ENCODE measurements around the gene TBC1D9B.

Gene TBC1D9B

DNA sequence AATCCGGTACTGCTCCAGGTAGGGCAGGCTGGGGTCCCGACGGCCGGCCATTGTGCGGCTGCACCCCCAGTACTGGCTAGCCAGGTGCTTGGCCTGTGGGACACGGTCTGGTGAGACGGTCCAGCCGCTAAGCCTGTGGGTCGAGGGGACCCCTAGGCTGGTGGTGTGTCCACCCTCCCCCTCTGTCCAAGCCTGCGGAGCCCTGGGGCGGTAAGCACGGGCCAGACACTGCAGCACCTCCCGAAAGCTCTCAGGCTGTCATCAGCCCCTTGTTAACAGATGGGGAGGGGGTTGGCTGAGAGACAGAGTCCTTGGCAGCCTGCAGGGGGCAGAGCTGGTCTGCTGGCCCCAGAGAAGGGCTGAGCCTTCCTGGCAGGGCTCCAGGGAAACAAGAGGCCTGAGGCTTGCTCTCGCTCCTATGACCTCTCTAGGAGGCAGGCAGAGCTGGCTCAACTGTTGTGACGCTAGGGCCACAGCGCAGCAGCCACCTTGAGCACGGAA is 37.2 kb downstream of the TBC1D9B start:
- ATAC-seq (no peak), DNase-seq (no peak)
- H3K27me3 Mint-ChIP-seq, result no peaks in the 10 kb centered on the region
- H3K4me3 Mint-ChIP-seq, result no peak overlapping the region
- H3K4me1 Mint-ChIP-seq, result peaks cover 15% of the 10 kb centered on the region
- H3K27ac Mint-ChIP-seq, result no peak overlapping the region
- no peaks in the 10 kb centered on the region for H3K9me3 Mint-ChIP-seq

DNA sequence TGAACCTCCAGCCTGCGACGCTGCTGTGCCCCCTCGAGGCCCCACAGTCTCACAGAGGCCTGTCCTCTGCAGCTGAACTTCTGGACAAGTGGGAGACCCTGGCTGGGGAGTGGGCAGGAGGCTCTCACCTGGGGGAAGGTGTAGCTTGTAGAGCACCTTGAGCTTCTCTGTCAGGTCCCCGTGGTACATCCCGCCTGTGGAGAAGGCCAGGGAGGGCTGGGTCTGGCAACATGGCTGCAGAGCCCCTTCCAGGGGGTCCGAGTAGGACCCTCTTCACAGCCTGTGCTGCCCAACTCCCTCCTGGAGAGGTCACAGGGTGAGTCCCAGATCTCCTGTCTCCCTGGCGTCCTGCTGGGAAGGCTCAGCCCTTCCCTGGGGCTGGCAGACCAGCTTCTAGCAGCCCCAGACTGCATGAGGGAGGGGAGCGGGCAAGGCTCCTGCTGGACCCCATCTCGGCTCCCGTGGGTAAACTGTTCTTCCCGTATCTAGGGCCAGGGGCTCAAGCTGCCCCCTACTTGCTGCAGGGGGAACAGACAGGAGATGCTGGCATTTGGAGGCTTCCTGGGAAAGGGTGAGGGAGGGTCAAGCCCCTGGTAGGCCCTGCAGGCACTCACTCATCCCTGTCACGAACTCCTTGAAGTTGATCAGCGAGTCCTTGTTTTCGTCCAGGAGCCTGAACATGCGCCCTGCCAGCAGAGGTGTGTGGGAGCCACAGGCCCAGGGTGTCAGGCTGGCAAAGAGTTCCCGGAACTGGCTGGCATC is 37.9 kb downstream of the TBC1D9B start:
- H3K27me3 Mint-ChIP-seq, result no peaks in the 10 kb centered on the region
- no peak for DNase-seq
- no peaks in the 10 kb centered on the region for H3K9me3 Mint-ChIP-seq
- no peak for ATAC-seq
- H3K4me3 Mint-ChIP-seq, result no peak overlapping the region
- H3K4me1 Mint-ChIP-seq, result peaks cover 15% of the 10 kb centered on the region
- H3K27ac Mint-ChIP-seq, result no peak overlapping the region

DNA sequence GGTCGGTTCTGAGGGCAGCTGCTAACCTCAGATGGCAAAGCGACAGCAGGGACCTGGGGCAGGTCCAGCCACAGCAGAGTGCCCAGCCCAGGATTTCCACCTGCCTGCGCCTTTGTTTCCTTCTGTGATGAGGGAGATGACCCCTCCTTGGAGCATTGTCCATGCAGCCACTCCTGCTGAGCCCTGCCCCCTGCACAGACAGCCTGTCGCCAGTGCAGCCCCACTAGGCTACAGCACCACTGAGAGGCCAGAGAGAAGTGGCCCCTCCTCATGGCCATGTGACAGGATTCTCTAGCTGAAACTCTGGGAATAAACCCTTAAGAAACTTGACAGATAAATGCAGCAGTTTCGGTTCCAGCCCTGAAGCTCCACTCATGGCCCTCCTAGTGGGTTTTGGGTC is 38.6 kb downstream of the TBC1D9B start:
- Mint-ChIP-seq H3K27ac (no peak overlapping the region), H3K9me3 (no peaks in the 10 kb centered on the region), H3K4me3 (no peak overlapping the region), H3K4me1 (peaks cover 15% of the 10 kb centered on the region), H3K27me3 (no peaks in the 10 kb centered on the region)
- DNase-seq (no peak), ATAC-seq (no peak)

DNA sequence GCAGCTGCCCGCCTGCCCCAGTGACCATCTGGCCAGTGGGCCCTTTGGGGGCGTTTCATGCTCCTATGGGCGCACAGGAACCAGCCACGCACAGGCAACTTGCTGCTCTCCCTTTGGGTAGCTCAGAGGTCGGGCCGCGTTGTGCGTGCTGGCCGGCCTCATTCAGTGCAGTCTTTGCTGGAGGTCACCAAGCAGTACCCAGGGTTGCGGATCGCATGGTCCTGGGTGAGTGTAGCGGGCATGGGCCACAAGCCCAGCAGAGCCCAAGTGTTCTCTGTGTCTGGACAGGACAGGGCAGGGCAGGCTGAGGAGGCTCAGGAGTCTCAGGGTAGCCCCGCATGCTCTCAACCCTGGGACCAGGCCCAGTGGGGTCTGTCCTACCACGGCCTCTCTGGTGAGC is 39.2 kb downstream of the TBC1D9B start:
- ATAC-seq (no peak), DNase-seq (no peak)
- Mint-ChIP-seq H3K4me1 (peaks cover 15% of the 10 kb centered on the region), H3K27me3 (no peaks in the 10 kb centered on the region), H3K4me3 (no peak overlapping the region), H3K9me3 (no peaks in the 10 kb centered on the region), H3K27ac (peak overlapping the region; percentile 46 to 61)

DNA sequence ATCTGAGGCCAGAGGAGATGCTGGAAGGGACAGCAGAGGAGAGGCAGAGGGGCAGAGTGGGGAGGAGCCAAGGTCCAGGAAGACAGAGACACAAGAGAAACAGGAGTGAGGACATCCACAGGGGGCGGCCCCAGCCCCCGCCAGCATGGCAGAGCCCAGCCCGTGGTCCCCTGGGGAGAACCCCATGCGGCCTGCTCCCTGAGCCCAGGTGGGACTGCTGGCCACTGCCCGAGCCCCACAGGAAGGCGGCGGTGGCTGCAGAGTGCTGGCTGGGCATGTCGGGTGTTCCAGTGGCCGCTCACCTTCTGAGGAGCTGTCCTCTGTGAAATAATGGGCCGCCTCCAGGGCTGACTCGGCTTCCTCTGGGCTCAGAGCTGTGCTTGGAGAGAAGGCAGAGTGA is 40.2 kb downstream of the TBC1D9B start:
- Mint-ChIP-seq H3K4me3 (no peak overlapping the region), H3K9me3 (no peaks in the 10 kb centered on the region), H3K27ac (peak overlapping the region; percentile 82), H3K27me3 (no peaks in the 10 kb centered on the region), H3K4me1 (peaks cover 15% of the 10 kb centered on the region)
- no peak for DNase-seq
- ATAC-seq, result no peak

DNA sequence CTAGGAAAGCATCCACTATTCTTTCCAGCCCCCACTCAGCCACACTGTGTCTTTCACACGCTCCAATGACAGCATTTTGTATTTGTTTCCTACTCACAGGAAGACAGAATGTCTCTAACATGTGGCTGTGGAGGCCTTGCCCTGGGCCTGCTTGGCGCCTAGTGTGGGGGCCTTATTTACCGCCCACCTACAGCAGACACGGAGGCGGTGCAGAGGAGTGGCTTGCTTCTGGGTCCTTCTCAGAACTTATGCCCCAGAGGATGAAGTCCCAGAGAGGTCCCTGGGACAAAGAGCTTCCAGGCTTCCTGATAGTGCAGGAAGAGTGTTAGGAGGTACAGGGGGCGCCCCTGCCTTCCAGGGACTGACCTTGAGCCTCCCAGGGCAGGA is 40.6 kb downstream of the TBC1D9B start:
- H3K27ac Mint-ChIP-seq, result peak overlapping the region; percentile 82
- ATAC-seq (no peak), DNase-seq (no peak)
- H3K4me3 Mint-ChIP-seq, result no peak overlapping the region
- H3K4me1 Mint-ChIP-seq, result peaks cover 15% of the 10 kb centered on the region
- no peaks in the 10 kb centered on the region for H3K9me3 Mint-ChIP-seq
- H3K27me3 Mint-ChIP-seq, result no peaks in the 10 kb centered on the region

DNA sequence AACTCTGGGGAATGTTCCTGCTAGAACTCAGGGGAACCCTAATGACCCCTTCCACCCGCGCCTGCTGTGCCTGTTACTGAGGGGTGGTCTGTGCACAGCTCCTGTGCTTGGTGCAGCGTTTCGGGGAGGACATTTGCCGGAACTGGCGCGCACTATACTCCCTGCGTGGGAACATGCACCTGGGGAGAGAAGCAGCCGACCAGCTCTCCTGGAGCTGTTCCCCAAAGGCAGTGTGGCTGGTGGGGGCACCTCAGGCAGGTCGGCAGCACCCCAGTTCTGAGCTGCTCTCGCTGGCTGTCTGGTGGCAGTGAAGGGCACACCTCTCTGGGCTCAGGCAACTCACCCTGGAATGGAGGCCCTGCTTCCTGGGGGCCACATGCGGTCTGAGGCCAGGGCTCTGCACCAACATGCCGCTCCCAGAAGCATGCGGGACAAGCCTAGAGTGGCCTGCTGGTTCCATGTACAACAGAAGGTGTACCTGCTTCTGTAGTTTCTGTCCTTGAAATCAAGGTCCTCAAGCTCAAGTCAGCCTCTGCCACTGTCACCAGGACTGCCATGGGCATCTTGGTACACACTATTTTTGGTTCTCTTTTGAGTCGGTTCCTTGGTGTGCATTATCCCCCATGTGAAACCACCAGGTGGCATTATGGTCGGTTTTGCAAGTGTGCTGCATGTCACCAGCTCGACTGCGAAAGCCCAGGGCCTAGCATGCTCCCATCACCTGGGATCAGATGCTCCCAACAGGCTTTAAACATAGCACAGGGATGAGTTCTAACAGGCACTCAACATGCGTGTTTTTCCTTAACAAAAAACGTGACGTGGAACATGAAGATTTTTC is 41.2 kb downstream of the TBC1D9B start:
- H3K27ac Mint-ChIP-seq, result no peak overlapping the region
- H3K4me3 Mint-ChIP-seq, result no peak overlapping the region
- no peaks in the 10 kb centered on the region for H3K9me3 Mint-ChIP-seq
- H3K4me1 Mint-ChIP-seq, result peaks cover 15% of the 10 kb centered on the region
- ATAC-seq (peak; percentile 71), DNase-seq (peak; percentile 12 to 35)
- no peaks in the 10 kb centered on the region for H3K27me3 Mint-ChIP-seq

DNA sequence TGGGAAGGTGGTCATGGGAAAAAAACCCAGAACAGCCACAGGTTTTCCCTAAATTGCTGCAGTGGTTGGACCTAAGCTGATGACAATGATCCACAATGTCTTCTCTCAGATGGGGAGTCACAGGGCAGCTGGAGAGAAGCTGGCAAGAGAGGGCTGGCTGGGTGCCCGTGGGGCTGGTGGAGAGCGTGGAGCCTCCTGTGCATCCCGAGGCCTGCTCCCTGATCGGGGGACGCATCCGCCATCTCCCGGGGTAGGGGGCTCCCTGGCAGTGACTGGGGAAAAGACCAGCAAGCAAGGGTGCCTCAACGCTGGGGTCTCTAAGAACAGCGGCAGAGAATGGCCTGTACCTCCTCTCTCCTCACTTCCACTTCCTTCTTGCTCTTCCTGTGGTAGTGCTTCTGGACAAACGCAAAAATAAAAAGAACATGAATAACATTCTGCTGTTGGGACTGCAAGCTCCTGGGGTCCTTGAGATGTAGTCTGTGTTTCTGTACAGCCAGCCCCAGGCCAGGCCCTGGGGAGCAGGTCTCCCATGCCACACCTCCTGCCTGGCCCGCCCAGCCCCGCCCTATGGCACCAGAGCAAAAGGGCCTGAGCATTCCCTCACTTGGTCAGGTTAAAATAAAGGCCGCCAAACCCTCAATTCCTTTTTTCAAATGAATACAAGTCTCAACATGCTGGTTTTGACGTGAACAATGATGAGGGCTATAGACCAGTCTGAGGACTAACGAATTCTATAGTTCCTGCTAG is 42.0 kb downstream of the TBC1D9B start:
- Mint-ChIP-seq H3K27ac (peak overlapping the region in 1 of 2 donors; percentile 45), H3K9me3 (no peaks in the 10 kb centered on the region), H3K4me3 (no peak overlapping the region), H3K4me1 (peaks cover 15% of the 10 kb centered on the region), H3K27me3 (no peaks in the 10 kb centered on the region)
- DNase-seq (no peak), ATAC-seq (no peak)

DNA sequence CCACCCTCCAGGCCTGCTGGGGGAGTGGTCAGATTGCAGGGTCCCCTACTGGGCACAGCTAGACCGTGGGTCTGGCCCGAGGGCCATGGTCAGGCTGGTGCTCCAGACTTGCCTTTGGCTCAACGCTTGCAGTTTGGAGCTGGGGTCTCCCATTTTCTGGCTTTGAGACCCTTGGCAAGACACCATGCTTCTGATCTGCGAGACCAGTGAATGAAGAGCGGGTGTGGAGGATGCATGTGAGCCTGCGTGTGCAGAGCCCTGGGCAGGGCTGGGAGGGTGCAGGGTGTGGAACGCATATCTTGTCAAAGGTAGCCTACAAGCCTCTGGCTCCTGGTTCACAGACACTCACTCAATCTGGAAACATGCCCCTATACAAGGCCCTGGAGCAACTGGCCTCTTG is 43.0 kb downstream of the TBC1D9B start:
- Mint-ChIP-seq H3K27me3 (no peaks in the 10 kb centered on the region), H3K4me1 (peaks cover 25% of the 10 kb centered on the region), H3K4me3 (no peak overlapping the region), H3K27ac (peak overlapping the region in 1 of 2 donors; percentile 78), H3K9me3 (no peaks in the 10 kb centered on the region)
- no peak for DNase-seq
- no peak for ATAC-seq

DNA sequence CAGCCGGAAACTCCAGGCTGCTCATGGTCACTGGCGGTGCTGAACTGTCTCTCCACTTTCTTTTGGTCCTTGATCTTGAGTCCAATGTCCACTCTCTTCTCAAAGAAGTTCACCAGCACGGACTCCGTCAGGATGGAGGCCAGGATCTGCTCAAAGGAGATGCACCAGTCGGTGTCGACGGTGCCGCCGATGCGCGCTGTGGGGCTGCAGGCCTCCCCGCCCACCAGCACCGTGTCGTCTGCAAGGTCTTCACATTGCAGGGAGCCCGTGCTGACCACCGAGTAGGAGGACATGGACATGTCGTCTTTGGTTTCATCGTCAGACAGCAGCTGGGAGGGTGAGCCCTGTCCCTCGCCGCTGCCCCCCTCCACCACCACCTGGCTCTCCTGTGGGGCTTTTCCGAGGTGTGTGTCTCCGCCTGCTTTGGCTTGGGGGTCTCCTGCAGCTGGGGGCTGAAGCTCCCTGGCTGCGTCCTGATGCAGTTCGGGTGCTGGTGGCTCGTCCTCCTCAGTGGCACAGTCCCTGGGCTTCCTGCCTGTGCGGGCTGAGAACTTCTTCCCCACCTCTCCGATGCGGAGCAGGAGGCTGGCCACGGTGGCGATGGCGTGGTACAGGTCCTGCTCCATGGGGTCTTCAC is 44.1 kb downstream of the TBC1D9B start:
- Mint-ChIP-seq H3K4me1 (peaks cover 28% of the 10 kb centered on the region), H3K4me3 (no peak overlapping the region)

DNA sequence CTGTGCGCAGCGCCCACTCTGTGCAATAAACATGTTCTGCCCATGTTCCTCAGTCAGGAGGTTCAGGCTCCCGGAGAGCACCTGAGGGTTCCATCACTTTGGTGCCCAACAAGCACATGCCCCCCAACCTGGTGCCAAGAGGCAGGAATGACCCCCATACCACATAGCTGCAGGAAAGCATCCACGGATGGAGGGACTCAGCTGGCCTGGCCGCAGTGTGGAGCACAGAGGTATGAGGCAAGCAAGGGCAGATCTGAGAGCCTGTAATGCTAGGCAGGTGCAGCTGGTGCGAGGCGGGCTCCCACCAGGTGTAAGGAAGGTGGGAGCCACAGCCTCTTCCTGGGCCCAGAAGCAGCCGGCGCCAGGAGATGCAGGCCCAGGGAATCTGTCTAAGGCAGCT is 44.8 kb downstream of the TBC1D9B start:
- Mint-ChIP-seq H3K9me3 (no peaks in the 10 kb centered on the region), H3K27me3 (no peaks in the 10 kb centered on the region), H3K4me3 (no peak overlapping the region), H3K4me1 (peaks cover 26% of the 10 kb centered on the region), H3K27ac (peak overlapping the region in 1 of 2 donors; percentile 20)
- ATAC-seq (no peak), DNase-seq (no peak)

More for the DNA sequence above, 44.1 kb downstream of the TBC1D9B start:
- DNase-seq, result no peak
- ATAC-seq, result no peak
- Mint-ChIP-seq H3K27ac (no peak overlapping the region), H3K9me3 (no peaks in the 10 kb centered on the region), H3K27me3 (no peaks in the 10 kb centered on the region)

DNA sequence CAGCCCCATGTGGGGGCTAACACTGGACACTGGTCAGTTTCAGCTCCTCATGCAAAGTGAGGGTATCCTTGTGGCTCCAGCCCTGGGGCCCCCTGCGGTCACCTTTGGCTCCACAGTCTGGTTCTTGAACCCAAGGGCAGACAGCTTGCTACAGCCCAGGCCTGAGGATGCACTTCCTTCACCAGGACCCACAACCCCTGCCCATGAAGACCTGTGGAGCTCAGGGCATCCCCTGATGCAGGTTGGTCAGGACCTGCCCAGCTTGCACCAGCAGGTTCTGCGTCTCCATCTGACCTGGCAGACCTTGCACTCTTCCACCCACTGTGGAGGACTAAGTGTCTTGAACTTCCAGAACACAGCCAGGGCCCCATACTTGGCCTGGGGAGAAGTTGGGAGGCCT is 45.4 kb downstream of the TBC1D9B start:
- ATAC-seq (no peak), DNase-seq (no peak)
- no peak overlapping the region for H3K27ac Mint-ChIP-seq
- peaks cover 28% of the 10 kb centered on the region for H3K4me1 Mint-ChIP-seq
- H3K9me3 Mint-ChIP-seq, result no peaks in the 10 kb centered on the region
- no peak overlapping the region for H3K4me3 Mint-ChIP-seq
- no peaks in the 10 kb centered on the region for H3K27me3 Mint-ChIP-seq

DNA sequence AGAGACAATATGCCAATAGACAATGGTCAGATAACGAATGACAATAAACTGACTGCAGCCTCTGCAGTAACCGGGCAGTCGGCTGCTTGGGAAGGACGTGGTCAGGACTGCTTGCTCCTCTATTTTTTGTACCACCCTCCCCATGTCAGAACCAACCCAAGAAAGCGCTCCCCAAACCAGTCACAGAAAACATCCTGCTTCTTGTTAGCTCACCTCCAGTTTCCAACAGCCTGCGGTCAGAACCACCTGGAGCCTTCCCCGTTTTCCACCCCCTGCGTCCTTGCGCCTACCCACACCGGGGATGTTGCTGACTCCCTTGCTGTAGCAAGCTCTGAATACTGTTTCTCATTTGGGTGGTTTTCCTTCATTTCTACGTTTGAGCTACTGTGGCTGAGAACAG is 47.4 kb downstream of the TBC1D9B start:
- no peaks in the 10 kb centered on the region for H3K9me3 Mint-ChIP-seq

DNA sequence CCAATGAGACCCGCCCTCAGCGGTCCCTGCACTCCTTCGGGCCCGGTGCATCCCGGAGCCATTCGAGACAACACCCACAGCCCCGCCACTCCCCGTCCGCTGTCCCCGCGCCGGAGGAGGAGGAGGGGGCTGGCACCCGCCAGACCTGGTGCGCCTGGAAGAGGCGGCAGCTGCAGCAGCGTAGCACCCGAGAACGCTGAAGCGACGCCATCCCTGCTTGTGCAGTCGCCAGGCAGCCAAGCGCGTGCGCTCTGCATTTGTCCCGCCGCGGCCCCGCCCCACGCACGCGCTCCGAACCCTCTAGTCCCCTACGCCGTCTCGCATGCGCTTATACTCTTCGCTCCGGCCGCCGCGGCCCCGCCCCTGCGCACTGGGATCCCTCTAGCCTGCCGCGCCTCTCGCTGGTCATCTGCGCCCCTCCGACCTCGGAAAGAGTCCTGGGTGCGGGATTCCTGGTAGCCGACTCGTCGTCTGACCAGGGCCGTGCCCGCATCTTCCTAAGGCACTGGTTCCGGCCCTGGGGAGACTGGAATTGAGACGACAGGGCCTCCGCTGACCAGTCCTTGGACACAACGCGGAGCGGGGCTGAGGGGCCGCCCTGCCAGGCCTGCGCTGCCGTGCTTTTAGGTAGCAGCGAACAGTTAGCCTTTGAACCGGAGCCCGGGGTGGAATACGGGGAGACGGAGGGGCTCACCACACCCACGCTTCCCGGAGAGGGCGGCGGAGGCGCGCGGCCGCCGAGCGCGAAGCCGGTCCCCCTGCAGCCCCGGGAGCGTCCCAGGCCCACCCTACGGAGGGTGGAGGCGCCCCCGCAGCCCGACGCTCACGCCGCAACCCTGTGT is 48.9 kb downstream of the TBC1D9B start, which contains the start of gene MRNIP:
Gene MRNIP, minus strand, starts transcription at position 232 of the 842 bp plus-strand sequence. Its CDS starts 21 bp downstream, at position 211.
- Mint-ChIP-seq H3K27ac (peak within 1 kb of the TSS; percentile 95), H3K4me1 (peaks cover 24% of the 10 kb centered on the region), H3K4me3 (peak within 1 kb of the TSS; percentile 95 to 98), H3K27me3 (no peaks in the 10 kb centered on the region), H3K9me3 (no peaks in the 10 kb centered on the region)
- ATAC-seq (peak; percentile 98), DNase-seq (peak; percentile 88 to 91)

More for the DNA sequence above, 47.4 kb downstream of the TBC1D9B start:
- H3K27ac Mint-ChIP-seq, result no peak overlapping the region
- peaks cover 24% of the 10 kb centered on the region for H3K4me1 Mint-ChIP-seq
- DNase-seq (no peak), ATAC-seq (no peak)
- peak overlapping the region; percentile 41 to 55 for H3K4me3 Mint-ChIP-seq
- no peaks in the 10 kb centered on the region for H3K27me3 Mint-ChIP-seq

Measured in stimulated activated naive CD8-positive, alpha-beta T cell treated with anti-CD3 and anti-CD28 coated beads, Interleukin-15, amount 100 ng/mL, for 72 hours (primary cell).